HEK293T (cell line): ENCODE data around the gene NLRX1.

Experiments
- CTCF ChIA-PET: fragments of 350-600 bp; formaldehyde crosslinking; extraction: SDS; loops from one replicate; lab custom pipeline; 2021; ENCODE audit warnings: antibody characterized with exemption, inconsistent platforms; lab: Yijun Ruan, JAX
- POLR2A ChIA-PET: fragments of 350-600 bp; formaldehyde crosslinking; extraction: SDS; loops from one replicate; lab custom pipeline; 2020; ENCODE audit warnings: antibody characterized with exemption, inconsistent platforms; lab: Yijun Ruan, JAX
- DNase-seq: peaks from one replicate; pipeline ENCODE4 v3.0.0; 2012; ENCODE audit warnings: mixed read lengths; ENCODE audit errors: extremely low spot score
- ARNT ChIP-seq: fragments of 450-650 bp; IDR thresholded peaks from 2 replicates; pipeline ENCODE4 v1.6.1; 2017; ENCODE audit warnings: mild to moderate bottlenecking
- BHLHE40 ChIP-seq: fragments of 450-650 bp; IDR thresholded peaks from 2 replicates; pipeline ENCODE4 v1.6.1; 2016; ENCODE audit warnings: mild to moderate bottlenecking, moderate library complexity, borderline replicate concordance
- CTBP1 ChIP-seq: fragments of 450-650 bp; IDR thresholded peaks from 2 replicates; pipeline ENCODE4 v1.6.1; 2016; ENCODE audit warnings: borderline replicate concordance
- ELF4 ChIP-seq: fragments of 450-650 bp; IDR thresholded peaks from 2 replicates; pipeline ENCODE4 v1.6.1; 2017; ENCODE audit warnings: antibody characterized with exemption
- FOXA1 ChIP-seq: fragments of 450-650 bp; IDR thresholded peaks from 2 replicates; pipeline ENCODE4 v1.6.1; 2016; ENCODE audit warnings: mild to moderate bottlenecking
- FOXK2 ChIP-seq: fragments of 450-650 bp; IDR thresholded peaks from 2 replicates; pipeline ENCODE4 v1.6.1; 2016; ENCODE audit warnings: mild to moderate bottlenecking
- FOXM1 ChIP-seq: fragments of 450-650 bp; IDR thresholded peaks from 2 replicates; pipeline ENCODE4 v1.6.1; 2017; ENCODE audit warnings: mild to moderate bottlenecking, borderline replicate concordance
- HDGF ChIP-seq: fragments of 450-650 bp; IDR thresholded peaks from 2 replicates; pipeline ENCODE4 v1.6.1; 2017; ENCODE audit warnings: antibody characterized with exemption, borderline replicate concordance
- L3MBTL2 ChIP-seq: fragments of 450-650 bp; conservative IDR thresholded peaks from 2 replicates; pipeline ENCODE4 v1.6.1; 2016; ENCODE audit warnings: mild to moderate bottlenecking
- LEF1 ChIP-seq: fragments of 450-650 bp; IDR thresholded peaks from 2 replicates; pipeline ENCODE4 v1.6.1; 2017; ENCODE audit warnings: mild to moderate bottlenecking, borderline replicate concordance
- NFRKB ChIP-seq: fragments of 450-650 bp; IDR thresholded peaks from 2 replicates; pipeline ENCODE4 v1.6.1; 2016; ENCODE audit warnings: mild to moderate bottlenecking, moderate library complexity
- SP1 ChIP-seq: fragments of 450-650 bp; IDR thresholded peaks from 2 replicates; pipeline ENCODE4 v1.6.1; 2017
- SUZ12 ChIP-seq: fragments of 450-650 bp; IDR thresholded peaks from 2 replicates; pipeline ENCODE4 v1.6.1; 2016; ENCODE audit warnings: mild to moderate bottlenecking
- TARDBP ChIP-seq: fragments of 450-650 bp; IDR thresholded peaks from 2 replicates; pipeline ENCODE4 v1.6.1; 2016
- ZNF384 ChIP-seq: fragments of 450-650 bp; IDR thresholded peaks from 2 replicates; pipeline ENCODE4 v1.6.1; 2016
- TF ChIP-seq, protein P1 (sequence below): fragments of 450-650 bp; IDR thresholded peaks from 2 replicates; pipeline ENCODE4 v1.6.1; 2016

Gene NLRX1

DNA sequence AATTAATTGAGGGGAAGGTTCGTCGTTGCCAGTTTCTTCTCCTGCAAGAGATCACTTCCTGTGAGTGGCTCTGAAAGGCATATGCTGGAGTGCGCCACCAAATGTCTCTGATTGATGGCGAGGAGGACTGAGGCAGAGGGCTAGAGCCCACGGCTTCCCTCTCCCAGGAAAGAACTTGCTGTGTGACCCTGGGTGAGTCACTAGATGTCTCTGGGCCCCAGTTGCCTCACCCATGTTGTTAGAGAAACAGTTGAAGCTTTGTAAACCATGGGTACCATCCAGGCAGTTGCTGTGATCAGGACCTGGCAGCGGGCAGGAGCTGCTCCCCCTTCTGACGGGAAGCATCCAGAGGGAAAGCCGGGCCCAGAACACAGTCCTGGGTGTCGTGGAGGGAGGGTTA, 16.5 kb upstream of the NLRX1 start:
- TF ChIP-seq TARDBP (no peak), FOXA1 (no peak), CTBP1 (no peak), ARNT (no peak), NFRKB (no peak), FOXM1 (no peak), ZNF384 (no peak), ELF4 (no peak), SP1 (no peak), LEF1 (no peak), HDGF (no peak), FOXK2 (no peak), BHLHE40 (no peak), L3MBTL2 (no peak), SUZ12 (no peak)
- TF ChIP-seq, protein P1, sequence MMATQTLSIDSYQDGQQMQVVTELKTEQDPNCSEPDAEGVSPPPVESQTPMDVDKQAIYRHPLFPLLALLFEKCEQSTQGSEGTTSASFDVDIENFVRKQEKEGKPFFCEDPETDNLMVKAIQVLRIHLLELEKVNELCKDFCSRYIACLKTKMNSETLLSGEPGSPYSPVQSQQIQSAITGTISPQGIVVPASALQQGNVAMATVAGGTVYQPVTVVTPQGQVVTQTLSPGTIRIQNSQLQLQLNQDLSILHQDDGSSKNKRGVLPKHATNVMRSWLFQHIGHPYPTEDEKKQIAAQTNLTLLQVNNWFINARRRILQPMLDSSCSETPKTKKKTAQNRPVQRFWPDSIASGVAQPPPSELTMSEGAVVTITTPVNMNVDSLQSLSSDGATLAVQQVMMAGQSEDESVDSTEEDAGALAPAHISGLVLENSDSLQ = no peak
- DNase-seq = no peak
- ChIA-PET CTCF (no interaction called here), POLR2A (interaction anchor here (0.8 kb wide), 1 partner anchor 169 kb away, joined by 3 read pairs; no protein-coding TSS in a partner anchor)

DNA sequence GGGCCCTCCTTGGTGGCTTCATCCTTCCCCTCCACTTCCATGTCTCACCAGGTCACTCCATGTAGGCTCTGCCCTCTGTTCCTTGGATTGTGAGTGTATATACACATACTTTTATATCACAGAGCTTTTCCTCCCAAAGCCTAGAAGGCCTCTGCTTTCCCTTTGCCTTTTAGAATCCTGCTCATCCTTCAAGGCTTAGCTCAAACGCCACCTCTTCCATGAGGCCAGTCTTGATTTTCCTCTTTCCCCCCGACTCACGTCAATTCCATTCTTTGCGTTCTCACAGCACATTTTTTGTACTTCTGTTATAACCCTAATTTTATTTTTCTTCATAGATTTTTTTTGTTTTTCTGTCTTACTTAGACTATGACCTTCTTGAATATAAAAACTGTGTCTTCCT, 15.9 kb upstream of the NLRX1 start:
- ChIA-PET CTCF (no interaction called here), POLR2A (interaction anchor here (1.3 to 1.7 kb wide), 2 partner anchors 17 to 32 kb away, joined by 3 to 4 read pairs; partner anchors contain the start of gene HINFP)
- TF ChIP-seq NFRKB = no peak
- TF ChIP-seq ZNF384 = no peak
- TF ChIP-seq SUZ12 = no peak
- TF ChIP-seq FOXM1 = no peak
- no peak for TF ChIP-seq ELF4
- no peak for TF ChIP-seq L3MBTL2
- no peak for TF ChIP-seq FOXA1
- TF ChIP-seq BHLHE40 = no peak
- TF ChIP-seq ARNT = no peak
- TF ChIP-seq CTBP1 = no peak
- no peak for TF ChIP-seq TARDBP
- no peak for TF ChIP-seq FOXK2
- no peak for DNase-seq

- ChIA-PET POLR2A (interaction anchor here (1.0 to 1.7 kb wide), 4 partner anchors 17 to 57 kb away, joined by 3 to 4 read pairs (median 3); partner anchors contain the start of gene HINFP), CTCF (interaction anchor here (0.7 kb wide), 1 partner anchor 1263 kb away, joined by 3 read pairs; no protein-coding TSS in a partner anchor)
Observed at GRCh38 chr11:119153049-119153818, 15.3 kb upstream of the NLRX1 start.

DNA sequence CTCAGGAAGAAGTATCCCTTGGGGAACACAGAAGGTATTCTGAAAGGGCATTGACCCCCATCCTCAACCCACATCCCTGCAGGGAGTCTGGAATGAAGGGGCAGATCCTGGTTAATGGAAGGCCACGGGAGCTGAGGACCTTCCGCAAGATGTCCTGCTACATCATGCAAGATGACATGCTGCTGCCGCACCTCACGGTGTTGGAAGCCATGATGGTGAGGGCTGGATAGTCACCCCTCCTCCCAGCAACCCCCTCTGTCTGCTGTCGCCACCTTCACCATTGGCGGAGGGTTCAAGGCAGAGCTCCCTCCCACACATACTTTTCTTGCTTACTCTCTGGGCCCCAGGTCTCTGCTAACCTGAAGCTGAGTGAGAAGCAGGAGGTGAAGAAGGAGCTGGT, 14.3 kb upstream of the NLRX1 start:
- TF ChIP-seq FOXK2 (no peak), LEF1 (no peak), HDGF (no peak), SP1 (no peak), BHLHE40 (no peak), TARDBP (no peak), FOXA1 (no peak)
- POLR2A ChIA-PET = interaction anchor here (0.9 to 1.7 kb wide), 4 partner anchors 33 to 59 kb away, joined by 3 to 4 read pairs (median 3); partner anchors contain the start of gene HINFP
- CTCF ChIA-PET = interaction anchor here (1.2 kb wide), 1 partner anchor 10 kb away, joined by 3 read pairs; no protein-coding TSS in a partner anchor
- DNase-seq = no peak

More at GRCh38 chr11:119153049-119153818, 15.3 kb upstream of the NLRX1 start:
- DNase-seq = no peak
- TF ChIP-seq, protein P1 = peak; percentile 22; the same call in 1 of the 2 replicates
- TF ChIP-seq FOXA1 = no peak

DNA sequence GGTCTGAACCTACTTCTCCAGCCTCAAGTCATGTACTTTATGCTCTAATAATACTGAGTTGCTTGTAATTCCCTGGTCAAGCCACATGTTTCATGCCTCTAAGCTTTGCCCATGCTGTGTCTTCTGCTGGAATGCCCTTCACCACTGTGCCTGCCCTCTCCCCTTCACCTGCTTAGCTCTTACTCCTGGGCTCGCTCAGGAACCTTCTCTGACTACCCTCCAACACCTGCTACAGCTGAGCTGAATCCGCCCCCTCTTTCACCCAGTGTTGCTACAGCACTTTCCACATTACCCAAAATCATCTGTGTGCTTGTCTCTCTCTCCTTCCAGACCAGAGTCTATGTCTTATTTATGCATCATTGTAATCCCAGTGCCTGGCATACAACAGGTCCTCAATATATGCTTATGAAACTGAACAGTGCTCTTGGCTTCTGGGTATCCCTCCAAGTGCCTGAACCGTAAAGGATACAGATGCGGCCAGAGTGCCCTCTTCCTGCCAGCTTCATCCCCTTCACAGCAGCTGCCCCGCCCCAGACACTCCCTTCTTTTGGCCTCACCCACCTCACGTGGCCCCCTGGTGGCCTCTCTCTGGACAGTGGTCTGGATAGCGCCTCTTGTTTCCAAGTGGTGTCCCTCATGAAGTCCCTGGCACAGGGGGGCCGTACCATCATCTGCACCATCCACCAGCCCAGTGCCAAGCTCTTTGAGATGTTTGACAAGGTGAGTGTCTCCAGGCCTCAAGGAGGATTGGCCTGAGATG, 12.6 kb upstream of the NLRX1 start:
- TF ChIP-seq LEF1 (no peak), TARDBP (no peak), FOXM1 (no peak), BHLHE40 (no peak), FOXK2 (no peak), CTBP1 (no peak), SUZ12 (no peak), FOXA1 (no peak), HDGF (no peak), ZNF384 (no peak), ARNT (no peak), SP1 (no peak), NFRKB (no peak)
- TF ChIP-seq, protein P1 = no peak
- ChIA-PET CTCF (interaction anchor here (0.6 to 3.7 kb wide), 3 partner anchors 8 to 13 kb away, joined by 3 to 14 read pairs (median 4); partner anchors contain the start of gene ABCG4), POLR2A (interaction anchor here (1.0 to 1.1 kb wide), 2 partner anchors 13 to 61 kb away, joined by 3 to 4 read pairs; partner anchors contain the start of gene NLRX1)
- no peak for DNase-seq
